Right lobe of liver (tissue), 6 donors: ENCODE results near the gene ICE2. TPM values are rescaled to one million over a fixed set of nuclear protein-coding genes. Genes with fewer than 3 reads are reported as not detected.

Experiments used
- ATAC-seq, 4 donors: fragments of 200-7000 bp; cut with Tn5 transposase; one replicate each; pipeline ENCODE4 v1.9.1; 2020; ENCODE audit warnings: mild to moderate bottlenecking in 4 of 4, moderate library complexity in 4 of 4
- DNase-seq, 3 donors: peaks; one replicate each; pipeline ENCODE4 v3.0.0-alpha.2; 2020
- H3K27ac ChIP-seq, 3 donors: fragments of 200-600 bp; one replicate each; pipeline ENCODE4 v1.8.0; 2022
- H3K27me3 ChIP-seq, 2 donors: fragments of 200-600 bp; one replicate each; pipeline ENCODE4 v1.8.0; 2022
- H3K36me3 ChIP-seq, 4 donors: fragments of 200-600 bp; sonication (generic) in 1 of 4; one replicate each; pipeline versions ENCODE4 v1.5.1 to v1.8.0; 2017 to 2022; ENCODE audit warnings: control low read depth in 1 of 4
- H3K4me1 ChIP-seq, 4 donors: fragments of 200-600 bp; sonication (generic) in 1 of 4; one replicate each; pipeline versions ENCODE4 v1.5.1 to v1.8.0; 2017 to 2022; ENCODE audit warnings: control low read depth in 1 of 4
- H3K4me3 ChIP-seq, 3 donors: fragments of 200-600 bp; one replicate each; pipeline ENCODE4 v1.8.0; 2022
- H3K9me3 ChIP-seq, 4 donors: fragments of 200-600 bp; sonication (generic) in 1 of 4; one replicate each; pipeline versions ENCODE4 v1.5.1 to v1.8.0; 2017 to 2022; ENCODE audit warnings: control low read depth in 1 of 4
- CTCF ChIP-seq, 4 donors: fragments of 200-600 bp in 3 of 4; fragments of 450-650 bp in 1 of 4; IDR thresholded peaks; one replicate each; pipeline versions ENCODE4 v1.5.1 to v1.8.0; 2016 to 2022; ENCODE audit warnings: antibody characterized with exemption in 4 of 4, mild to moderate bottlenecking in 2 of 4
- POLR2A ChIP-seq: fragments of 450-650 bp; IDR thresholded peaks from one replicate; pipeline ENCODE4 v1.6.1; 2017; ENCODE audit warnings: antibody characterized with exemption, mild to moderate bottlenecking
- WGBS: methylation state at CpG from one replicate; pipeline ENCODE4 v1.1.6; 2018; ENCODE audit warnings: low coverage, low lambda C conversion rate; ENCODE audit not compliant: insufficient coverage; ENCODE audit errors: missing lambda C conversion rate; 5-methylcytosine and 5-hydroxymethylcytosine counted together
- intact Hi-C, 2 donors: fragments of 100-400 bp; cut with DNase I; formaldehyde crosslinking; loops; one replicate each; pipeline versions ENCODE4 v1.11.2 to v1.14.1; 2022
- total RNA-seq, 6 experiments: library from RNA; depleted of rRNA in 2 of 6; stranded (reverse); fragments of >200 nt in 2 of 6; fragmentation: NEBNext Ultra II Directional in 3 of 6; extraction: Animal tissue kit (Norgen Biotek cat#: 25700) in 3 of 6; gene quantifications; one replicate each; pipeline versions ENCODE4 v1.1.0 to v1.2.4, GENCODE V29; 2016 to 2023
- donor health status: DM: no; HTN: yes; CAD: no.
- donor health status: DM: no; HTN: no; CAD: no.
- donor health status: DM: no; HTN: no; CAD: no.
- donor health status: DM: no; HTN: yes; CAD: no.
- donor health status: DM: no; HTN: yes; CAD: no.

Gene ICE2
- total RNA-seq, 6 experiments from 2014 or later, result 13.1 to 31.7 (median 17.6) TPM

GRCh38 chr15:60396958-60397771 lies 81.8 kb downstream of the ICE2 start:
- ATAC-seq, result peak; percentile 11 to 39 (median 14)
- DNase-seq, result peak in 2 of 3 donors; percentile 55 to 59
- Histone ChIP-seq H3K27me3 (no peaks in the 10 kb centered on the region), H3K27ac (peak overlapping the region; percentile 65 to 92 (median 82)), H3K4me3 (peak overlapping the region; percentile 73 to 85 (median 79)), H3K4me1 (peaks cover 0 to 51% (median 16%) of the 10 kb centered on the region in 4 donors), H3K36me3 (no peaks in the 10 kb centered on the region), H3K9me3 (no peaks in the 10 kb centered on the region)
- intact Hi-C loops, result no loop called here
- TF ChIP-seq CTCF (IDR thresholded peaks at IDR 0.05) (no peak), POLR2A (peak; percentile 41)
- under 1% methylated on average over 26 of the region's 37 CpGs for WGBS

GRCh38 chr15:60396560-60396957 lies 82.4 kb downstream of the ICE2 start:
- no peak for TF ChIP-seq POLR2A
- TF ChIP-seq CTCF (IDR thresholded peaks at IDR 0.05), result no peak
- H3K4me1 ChIP-seq, result peaks cover 0 to 56% (median 22%) of the 10 kb centered on the region in 4 donors
- H3K36me3 ChIP-seq, result no peaks in the 10 kb centered on the region
- intact Hi-C loops, result no loop called here
- 9% methylated on average over 3 of the region's 5 CpGs for WGBS
- peak overlapping the region; percentile 73 to 85 (median 79) for H3K4me3 ChIP-seq
- ATAC-seq (no peak), DNase-seq (no peak)
- no peaks in the 10 kb centered on the region for H3K27me3 ChIP-seq
- H3K9me3 ChIP-seq, result no peaks in the 10 kb centered on the region
- peak overlapping the region in 2 of 3 donors; percentile 82 to 92 for H3K27ac ChIP-seq

- intact Hi-C loops, result no loop called here
- WGBS, result 75% methylated on average over 12 of the region's 12 CpGs
- H3K27ac ChIP-seq, result peak overlapping the region in 1 of 3 donors; percentile 82
- H3K4me1 ChIP-seq, result peaks cover 0 to 61% (median 26%) of the 10 kb centered on the region in 4 donors
- H3K4me3 ChIP-seq, result peak overlapping the region in 2 of 3 donors; percentile 73 to 85
- ATAC-seq (no peak), DNase-seq (no peak)
- H3K9me3 ChIP-seq, result no peaks in the 10 kb centered on the region
- H3K36me3 ChIP-seq, result no peaks in the 10 kb centered on the region
- TF ChIP-seq POLR2A (no peak), CTCF (IDR thresholded peaks at IDR 0.05) (no peak)
- H3K27me3 ChIP-seq, result no peaks in the 10 kb centered on the region
Measured at GRCh38 chr15:60396100-60396499, 82.8 kb downstream of the ICE2 start.

GRCh38 chr15:60395276-60396011 lies 83.5 kb downstream of the ICE2 start:
- peak overlapping the region in 2 of 3 donors; percentile 76 to 82 for H3K27ac ChIP-seq
- no peaks in the 10 kb centered on the region for H3K9me3 ChIP-seq
- no peaks in the 10 kb centered on the region for H3K27me3 ChIP-seq
- peaks cover 0 to 68% (median 32%) of the 10 kb centered on the region in 4 donors for H3K4me1 ChIP-seq
- no peak overlapping the region for H3K4me3 ChIP-seq
- no peaks in the 10 kb centered on the region for H3K36me3 ChIP-seq
- intact Hi-C loops, result no loop called here
- TF ChIP-seq POLR2A (no peak), CTCF (IDR thresholded peaks at IDR 0.05) (no peak)
- 51% methylated on average over 7 of the region's 9 CpGs for WGBS
- ATAC-seq (no peak), DNase-seq (no peak)
